HS-27A (cell line): ENCODE data around the gene ZNF157.
"Not testable (repeated sequence)": the region's sequence is repeated elsewhere in the genome, so short reads cannot be mapped to it uniquely, and the experiment has no call there.

ENCODE experiments used
- DNase-seq: peaks from one replicate; pipeline ENCODE4 v3.0.0-alpha.2; 2012; ENCODE audit warnings: low read depth, missing footprints

Gene ZNF157

DNA sequence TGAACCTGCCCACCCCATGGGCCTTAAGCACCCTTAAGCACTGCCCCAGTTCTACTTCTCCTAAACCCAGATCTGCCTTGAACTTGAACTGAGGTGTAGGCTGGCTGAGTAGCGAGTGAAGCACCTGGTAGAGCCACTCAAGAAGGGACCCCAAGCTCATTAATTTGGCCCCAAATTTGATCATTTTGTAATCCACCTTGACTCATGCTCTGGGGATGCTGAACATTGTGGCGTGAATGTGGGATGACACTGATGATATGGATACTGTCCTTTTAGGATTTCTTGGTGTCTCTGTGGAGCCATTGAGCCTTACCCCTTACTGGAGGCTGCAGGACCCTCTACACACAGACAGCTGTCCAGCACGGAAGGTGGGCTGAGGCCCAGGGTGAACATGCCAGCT lies at the start of gene ZNF157:
ZNF157 (plus strand) TSS at position 301 of the 400 bp plus-strand sequence; CDS start at position 392, 91 bp downstream.
- no peak for DNase-seq

DNA sequence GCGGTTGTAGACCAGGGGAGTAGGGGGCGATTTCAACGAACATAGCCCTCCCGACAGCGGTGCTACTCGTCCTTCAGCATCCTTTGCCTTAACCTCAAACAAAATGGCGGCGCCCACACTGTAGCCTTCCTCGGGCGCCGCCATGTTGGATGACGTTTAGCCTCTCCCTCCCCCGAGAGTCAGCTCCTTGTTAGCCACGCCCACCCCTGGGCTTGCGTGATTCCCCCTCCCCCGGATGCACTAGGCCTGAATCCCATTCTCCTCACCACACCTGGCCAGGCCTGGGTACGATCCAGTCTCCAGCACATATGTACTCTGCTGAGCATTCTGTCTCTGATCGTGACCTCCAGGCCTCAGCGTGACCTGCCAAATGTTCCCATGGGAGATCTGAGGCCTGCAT lies 49.0 kb upstream of the ZNF157 start:
- DNase-seq = no peak

DNA sequence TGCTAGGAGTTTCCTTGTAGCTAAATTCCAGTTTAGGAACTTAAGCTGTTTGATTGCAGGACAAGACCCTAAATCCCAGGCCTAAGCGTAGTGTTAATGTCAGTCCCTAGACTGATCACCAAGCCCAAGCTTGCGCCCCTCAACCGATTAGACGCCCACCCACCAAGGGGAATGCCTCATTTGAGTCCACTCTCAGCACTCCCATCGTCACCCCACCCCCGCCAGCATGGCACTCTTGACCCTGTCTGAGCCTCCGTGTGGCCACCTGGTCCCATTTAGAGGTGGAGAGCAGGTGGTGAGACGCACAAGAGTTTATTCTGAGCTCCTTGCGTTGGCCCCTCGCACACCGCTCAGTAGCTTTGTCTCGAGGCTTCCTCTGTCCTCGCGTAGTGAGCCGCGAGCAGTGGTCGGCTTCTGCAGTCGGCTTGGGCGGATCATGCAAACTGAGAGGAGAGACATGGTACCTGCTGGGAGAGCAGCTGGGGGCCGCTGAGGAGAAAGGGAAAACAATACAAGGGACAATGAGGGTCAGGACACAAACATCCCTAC lies 48.5 kb upstream of the ZNF157 start:
- no peak for DNase-seq

DNA sequence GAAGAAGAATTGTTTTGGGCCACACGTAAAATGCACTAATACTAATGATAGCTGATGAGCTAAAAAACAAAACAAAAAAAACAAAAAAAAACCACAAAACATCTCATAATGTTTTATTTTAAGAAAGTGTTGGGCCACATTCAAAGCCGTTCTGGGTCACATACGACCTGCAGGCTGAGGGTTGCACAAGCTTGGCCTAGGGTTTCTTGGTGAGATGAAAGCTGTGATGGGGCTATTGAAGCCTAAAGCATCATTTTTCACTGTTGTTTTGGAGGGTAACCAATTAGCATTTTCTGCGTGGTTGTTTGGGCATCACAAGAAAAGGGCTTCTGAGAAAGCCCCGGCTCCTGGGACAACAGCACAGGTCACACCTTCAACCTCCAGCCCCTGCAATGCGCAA lies 42.5 kb upstream of the ZNF157 start:
- no peak for DNase-seq

DNA sequence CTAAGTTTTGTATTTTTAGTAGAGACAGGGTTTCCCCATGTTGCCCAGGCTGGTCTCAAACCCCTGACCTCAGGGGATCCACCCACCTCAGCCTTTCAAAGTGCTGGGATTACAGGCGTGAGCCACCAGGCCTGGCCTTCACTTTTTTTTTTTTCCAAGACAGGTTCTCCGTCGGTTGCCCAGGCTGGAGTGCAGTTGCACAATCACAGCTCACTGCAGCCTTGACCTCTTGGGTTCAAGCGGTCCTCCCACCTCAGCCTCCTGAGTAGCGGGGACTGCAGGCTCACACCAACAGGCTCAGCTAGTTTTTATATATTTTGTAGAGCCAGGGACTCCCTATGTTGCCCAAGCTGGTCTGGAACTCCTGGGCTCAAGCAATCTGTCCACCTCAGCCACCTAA lies 37.6 kb upstream of the ZNF157 start:
- DNase-seq = not testable (repeated sequence)

DNA sequence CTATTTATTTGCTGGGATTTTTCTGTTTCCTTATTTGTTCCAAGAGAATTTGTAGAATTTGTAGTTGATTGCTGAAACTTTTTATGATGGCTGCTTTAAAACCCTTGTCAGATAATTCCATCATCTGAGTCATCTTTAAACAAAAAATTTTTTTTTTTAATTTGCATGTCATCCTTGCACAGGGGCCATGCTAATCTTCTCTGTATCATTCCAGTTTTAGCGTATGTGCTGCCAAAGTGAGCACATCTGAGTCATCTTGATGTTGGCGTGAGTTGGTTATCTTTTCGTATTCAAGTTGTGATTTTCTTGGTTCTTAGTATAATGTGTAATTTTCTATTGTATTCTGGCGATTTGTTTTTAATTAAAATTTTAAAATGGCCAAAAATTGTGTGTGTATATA lies 18.7 kb upstream of the ZNF157 start:
- no peak for DNase-seq

DNA sequence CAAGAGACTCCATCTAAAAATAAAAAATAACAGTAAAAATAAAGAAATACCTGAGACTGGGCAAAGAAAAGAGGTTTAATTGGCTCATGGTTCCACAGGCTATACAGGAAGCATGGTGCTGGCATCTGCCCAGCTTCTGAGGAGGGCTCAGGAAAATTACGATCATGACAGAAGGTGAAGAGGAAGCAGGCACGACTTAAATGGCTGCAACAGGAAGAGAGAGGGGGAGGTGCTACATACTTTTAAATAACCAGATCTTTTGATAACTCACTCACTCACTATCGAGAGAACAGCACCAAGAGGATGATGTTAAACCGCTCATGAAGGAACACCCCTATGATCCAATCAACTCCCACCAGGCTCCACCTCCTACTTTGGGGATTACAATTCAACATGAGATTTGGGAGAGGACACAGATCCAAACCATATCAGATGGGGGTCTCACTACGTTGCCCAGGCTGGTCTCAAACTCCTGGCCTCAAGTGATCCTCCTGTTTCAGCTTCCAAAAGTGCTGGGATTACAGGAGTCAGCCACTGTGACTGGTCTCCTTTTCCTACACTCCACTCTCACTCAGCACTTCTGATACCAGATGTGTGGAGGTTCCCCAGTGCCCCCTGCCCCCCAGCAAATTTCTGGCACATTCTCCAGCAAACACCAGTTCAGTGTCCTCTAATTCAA lies 11.9 kb upstream of the ZNF157 start:
- DNase-seq = no peak

DNA sequence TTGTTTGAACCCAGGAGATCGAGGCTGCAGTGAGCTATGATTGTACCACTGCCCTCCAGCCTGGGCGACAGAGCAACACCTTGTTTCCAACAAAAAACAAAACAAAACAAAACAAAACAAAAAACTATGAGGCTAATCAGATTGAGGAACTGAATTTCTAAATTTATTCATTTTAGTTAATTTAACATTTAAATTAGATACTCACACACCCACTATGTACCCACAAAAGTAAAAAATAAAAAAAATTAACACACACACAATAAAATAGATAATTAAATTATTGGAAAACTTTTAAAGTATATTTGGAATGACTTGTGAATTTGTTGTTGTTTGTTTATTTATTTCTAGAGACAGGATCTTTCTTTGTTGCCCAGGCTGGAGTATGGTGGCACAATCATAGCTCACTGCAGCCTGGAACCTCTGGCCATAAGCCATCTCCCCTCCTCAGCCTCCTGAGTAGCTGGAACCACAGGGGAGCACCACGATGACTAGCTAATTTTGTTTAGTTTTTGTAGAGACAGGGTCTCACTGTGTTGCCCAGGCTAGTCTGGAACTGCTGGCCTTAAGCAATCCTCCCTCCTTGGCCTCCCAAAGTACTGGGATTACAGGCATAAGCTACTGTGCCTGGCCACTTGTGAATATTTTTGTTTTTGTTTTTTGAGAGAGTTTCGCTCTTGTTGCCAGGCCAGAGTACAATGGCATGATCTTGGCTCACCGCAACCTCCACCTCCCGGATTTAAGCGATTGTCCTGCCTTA lies 9.8 kb upstream of the ZNF157 start:
- DNase-seq = no peak

DNA sequence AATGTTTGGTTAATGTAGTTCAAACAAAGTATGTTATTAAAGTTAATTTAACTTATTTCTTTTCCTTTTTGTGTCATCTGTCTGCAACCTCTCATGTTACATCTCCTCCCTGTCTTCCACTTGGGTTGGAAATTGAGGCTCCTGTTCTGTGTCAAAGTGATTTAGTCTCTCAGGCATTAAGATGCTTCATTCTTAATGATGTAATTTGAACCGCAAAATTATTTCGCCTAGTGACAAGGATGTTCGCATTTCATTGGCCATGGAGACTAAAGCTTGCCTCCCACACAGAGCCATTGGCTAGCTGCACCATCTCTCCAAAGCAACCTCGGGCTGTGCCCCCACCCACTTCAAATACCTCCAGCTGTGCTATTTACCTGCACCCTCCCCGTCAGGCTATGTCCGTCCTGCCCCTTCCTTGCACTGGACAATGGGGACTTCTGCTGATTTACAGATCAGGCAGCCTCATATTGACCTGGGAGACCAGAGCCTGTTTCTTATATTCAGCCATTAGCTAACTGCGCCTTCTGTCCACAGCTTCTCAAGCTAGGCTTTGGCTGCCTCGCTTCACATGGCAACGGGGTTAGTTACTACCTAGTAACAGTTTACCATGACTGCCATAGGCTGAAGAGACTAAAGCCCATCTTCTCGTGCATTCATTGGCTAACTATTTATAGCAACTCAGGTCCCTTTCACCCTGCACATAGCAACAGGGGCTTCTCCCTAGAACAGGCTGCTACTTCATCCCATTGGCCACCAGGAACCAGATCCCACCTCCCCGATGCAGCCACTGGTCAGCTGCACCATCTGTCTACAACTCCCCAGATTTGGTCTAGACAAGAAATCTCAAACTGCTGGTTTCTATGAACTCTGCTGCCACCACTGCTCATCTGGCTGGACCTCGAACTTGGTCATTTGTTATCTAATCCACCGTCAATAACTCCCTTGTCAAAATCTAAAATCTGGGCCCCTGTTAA lies 8.6 kb upstream of the ZNF157 start:
- no peak for DNase-seq

DNA sequence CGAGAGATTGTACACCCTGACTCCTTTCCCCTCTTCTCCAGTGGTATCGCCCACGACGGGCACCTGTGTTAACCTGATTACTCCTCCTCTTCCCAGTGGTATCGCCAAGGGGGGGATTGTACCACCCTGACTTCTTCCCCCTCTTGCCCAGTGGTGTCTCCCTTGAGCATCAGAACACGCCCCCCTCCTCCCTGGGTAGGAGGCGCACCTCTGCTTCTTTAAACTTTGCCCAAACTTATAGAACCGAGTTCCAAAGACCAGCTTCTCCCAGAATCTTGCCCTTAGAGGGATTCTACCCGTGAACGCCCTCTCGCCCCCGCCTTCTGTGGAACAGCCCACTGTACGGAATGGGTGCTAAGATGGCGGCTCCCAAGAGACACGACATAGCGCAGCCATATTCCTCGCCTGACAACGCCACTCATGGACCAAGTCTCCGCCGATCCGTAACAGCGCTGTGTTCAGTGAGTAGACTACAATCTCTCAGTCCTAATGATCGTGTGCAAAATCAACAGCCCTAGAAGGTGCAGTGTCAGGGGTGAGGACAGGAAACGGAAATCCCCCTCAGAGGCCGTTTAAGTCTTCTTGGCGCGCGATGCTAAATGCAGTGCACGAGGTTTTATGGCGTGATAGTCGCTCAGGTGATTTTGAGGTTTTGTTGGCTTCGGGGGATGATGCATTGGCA lies 4.2 kb upstream of the ZNF157 start:
- DNase-seq = no peak

DNA sequence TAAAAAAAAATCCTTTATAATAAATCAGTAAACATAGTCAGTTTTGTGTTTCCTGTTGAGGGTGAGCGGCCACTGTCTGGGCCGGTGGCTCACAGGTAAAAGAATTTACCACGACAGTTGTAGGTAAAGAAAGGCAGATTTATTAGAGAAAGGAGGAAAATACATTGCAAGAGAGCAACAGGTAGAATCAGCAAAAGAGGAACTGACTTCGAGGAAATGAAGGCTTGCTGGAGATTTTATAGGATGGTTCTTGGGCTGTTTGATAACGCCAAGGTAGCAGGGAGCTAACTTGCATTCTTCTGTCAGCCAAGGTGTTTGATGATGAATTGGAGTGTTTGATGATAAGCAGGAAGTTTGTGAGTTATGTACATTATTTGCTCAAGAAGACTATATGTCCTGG lies 2.8 kb downstream of the ZNF157 start:
- DNase-seq = no peak

DNA sequence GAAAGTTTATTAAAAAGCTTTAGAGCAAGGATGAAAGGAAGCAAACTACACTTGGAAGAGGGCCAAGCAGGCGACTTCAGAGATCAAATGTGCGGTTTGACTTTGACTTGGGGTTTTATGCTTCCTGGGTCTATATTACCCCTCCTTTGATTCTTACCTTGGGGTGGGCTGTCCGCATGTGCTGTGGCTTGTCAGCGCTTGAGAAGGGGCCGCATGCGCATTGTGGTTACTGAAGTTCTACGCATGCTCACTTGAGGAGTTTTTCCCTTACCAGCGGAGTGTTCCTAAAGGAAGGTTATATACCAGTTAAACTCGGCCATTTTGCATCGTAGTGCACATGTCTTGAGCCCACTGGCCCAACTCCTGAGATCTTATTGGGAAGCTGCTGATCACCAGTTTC lies 9.9 kb downstream of the ZNF157 start:
- no peak for DNase-seq

DNA sequence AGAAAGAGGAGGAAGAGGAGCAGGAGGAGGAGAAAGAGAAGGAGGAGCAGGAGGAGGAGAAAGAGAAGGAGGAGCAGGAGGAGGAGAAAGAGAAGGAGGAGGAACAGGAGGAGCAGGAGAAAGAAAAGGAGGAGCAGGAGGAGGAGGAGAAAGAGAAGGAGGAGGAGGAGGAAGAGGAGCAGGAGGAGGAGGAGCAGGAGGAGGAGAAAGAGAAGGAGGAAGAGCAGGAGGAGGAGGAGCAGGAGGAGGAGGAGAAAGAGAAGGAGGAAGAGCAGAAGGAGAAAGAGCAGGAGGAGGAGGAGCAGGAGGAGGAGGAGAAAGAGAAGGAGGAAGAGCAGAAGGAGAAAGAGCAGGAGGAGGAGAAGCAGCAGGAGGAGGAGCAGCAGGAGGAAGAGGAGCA lies 10.5 kb downstream of the ZNF157 start:
- DNase-seq = not testable (repeated sequence)

DNA sequence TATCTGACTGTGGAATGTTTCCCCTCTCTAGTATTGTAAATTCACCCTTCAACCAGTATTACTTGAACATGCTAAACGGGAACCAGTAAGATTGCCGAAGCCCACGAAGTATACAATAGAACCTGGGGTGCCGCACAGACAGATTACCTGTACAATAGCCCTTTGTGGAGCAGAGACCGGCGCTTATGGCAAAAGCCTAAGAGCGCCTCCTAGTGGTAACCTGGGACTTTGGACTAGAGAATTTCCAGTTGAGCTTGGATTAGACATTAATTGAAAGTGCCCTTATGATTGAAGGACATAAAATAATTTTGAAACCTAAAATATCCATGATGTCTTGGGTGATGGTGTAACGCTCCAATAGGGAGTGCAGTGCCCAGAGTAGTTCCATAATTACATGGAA lies 14.1 kb downstream of the ZNF157 start:
- DNase-seq = no peak

DNA sequence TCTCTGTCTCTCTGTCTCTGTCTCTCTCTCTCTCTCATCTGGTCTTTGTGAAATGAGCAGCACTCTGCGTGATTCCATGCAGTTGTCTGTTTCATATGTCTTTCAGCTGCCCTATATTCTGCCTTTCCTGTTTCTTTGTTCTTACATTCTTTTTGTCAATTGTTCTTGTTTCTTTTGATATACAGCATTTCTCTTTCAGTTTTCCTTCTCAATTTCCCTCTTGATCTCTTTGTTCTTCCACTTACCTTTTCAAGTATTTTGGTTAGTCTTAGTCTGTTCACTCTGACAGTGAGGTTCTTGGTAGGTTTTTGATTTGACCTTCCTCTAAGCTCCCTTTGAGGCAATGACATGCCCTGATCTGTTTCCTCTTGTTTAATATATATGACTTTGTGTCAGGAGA lies 20.4 kb downstream of the ZNF157 start:
- no peak for DNase-seq

DNA sequence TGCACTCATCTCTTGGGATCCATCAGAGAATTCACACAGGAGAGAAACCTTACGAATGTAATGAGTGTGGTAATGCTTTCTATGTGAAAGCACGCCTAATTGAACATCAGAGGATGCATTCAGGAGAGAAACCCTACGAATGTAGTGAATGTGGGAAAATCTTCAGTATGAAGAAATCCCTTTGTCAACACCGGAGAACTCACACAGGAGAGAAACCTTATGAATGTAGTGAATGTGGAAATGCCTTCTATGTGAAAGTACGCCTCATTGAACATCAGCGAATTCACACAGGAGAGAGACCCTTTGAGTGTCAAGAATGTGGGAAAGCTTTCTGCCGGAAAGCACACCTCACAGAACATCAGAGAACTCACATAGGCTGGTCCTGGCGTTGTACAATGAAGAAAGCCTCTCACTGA lies 42.8 kb downstream of the ZNF157 start:
- DNase-seq = no peak

DNA sequence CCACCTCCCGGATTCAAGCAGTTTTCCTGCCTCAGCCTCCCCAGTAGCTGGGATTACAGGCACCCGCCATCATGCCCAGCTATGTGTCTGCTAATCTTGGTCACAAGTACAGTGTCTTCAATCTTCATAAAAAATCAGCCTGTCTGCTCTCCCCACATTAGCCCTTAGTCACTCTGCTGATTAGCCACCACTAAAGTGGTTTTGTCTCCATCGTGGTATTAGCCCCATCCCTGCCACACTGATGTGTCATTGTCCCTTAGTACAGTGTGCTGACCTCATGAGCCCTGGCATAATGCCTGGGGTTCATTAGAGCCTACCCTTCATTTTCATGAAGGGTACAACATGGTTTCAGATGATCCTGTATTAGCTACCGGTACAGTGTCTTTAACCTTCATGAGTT lies 49.9 kb downstream of the ZNF157 start:
- DNase-seq = no peak

DNA sequence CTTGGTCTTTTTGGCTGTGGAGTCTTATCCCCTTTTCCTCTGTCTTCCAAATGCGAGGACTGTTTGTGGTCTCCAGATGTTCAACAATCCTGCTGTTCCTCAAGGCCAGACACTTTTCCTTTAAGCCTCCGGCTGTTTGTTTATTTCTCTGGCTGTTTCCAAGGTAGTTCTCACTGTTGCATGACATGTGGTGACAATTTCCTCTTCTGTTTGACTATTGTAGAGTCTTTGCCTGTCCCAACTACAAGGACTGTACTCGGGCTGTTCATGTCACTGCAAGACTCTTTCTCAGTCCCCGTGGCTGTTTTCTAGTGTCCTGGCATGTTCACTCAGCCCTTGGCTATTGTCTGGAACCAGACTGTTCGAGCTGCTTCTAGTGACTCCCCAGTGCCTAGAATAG lies 50.6 kb downstream of the ZNF157 start:
- no peak for DNase-seq

DNA sequence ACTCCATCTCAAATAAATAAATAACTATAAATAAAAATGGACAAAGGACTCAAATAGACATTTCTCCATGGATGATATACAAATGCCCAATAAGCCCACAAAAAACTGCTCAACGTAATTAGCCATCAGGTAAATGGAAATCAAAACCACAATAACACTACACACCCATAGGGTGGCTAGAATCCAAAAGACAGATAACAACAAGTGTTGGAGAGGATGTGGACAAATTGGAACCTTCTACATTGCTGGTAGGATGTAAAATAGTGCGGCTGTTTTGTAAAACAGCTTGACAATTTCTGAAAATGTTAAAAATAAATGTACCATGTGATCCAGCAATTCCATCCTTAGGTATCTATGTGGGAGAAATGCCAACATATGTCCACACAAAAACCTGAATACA lies 52.1 kb downstream of the ZNF157 start:
- no peak for DNase-seq

DNA sequence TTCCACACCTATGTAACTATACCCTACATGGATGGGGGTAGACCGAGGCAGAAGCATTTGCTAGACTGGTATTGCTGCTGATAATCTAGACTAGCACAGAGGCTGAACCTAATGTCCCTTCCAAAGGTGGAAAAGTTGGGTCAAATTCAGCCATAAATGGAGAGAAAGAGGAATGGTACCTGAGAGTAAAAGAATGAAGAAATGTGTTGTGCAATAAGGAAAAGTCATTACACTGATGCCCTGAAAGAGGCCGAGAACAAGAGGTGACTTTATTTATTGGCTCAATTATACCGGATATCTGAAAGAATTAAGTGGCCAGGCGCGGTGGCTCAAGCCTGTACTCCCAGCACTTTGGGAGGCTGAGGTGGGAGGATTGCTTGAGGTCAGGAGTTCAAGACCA lies 60.5 kb downstream of the ZNF157 start:
- no peak for DNase-seq

DNA sequence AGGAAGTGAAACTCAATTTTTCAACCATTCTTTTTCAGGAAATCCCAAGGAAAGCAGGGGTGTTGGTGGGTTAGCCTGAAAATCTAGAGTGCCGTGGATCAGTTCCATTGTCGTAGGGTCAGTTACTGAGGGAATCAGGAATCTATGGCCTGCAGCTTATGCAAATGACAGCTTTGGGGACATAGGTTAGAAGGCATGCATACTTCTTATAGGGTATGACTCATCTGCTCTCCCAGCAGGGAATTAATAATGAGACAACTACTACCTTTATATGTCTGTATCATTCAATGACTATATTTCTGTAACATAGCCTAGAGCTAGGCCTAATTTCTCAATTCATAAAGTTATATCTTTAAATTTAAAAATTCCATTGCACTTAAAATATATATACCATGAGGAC lies 76.1 kb downstream of the ZNF157 start:
- DNase-seq = no peak

DNA sequence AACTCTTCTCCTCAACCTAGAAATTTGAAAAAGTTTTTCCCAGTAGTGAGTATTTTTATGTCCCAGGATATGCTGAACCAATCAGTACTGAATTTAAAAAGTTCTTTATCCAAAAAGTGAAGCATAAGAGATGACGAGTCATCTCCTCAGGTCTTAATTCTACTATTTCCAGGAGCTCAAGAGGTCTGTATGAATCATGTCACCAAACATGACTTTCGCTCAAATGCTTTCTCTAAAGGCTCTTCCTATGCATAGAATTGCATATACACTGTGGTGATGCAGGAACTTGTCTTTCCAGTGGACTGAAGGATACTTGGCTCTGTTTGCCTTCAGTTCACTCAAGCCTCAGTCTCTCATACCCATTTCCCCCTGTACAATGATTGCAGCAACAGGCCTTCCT lies 76.6 kb downstream of the ZNF157 start:
- no peak for DNase-seq
